Gastrocnemius medialis (tissue), 4 donors: ENCODE results near the gene GEMIN8.

Experiments
- CTCF ChIP-seq, 5 experiments: fragments of 450-650 bp in 3 of 5; fragments of 200-600 bp in 2 of 5; sonication (generic) in 2 of 5; IDR thresholded peaks in 4 of 5; conservative IDR thresholded peaks in 1 of 5; 1 replicate in 4 of 5; 2 replicates in 1 of 5; pipeline ENCODE4 v1.5.1; 2016 to 2019; ENCODE audit warnings: antibody characterized with exemption in 5 of 5, mild to moderate bottlenecking in 3 of 5, moderate library complexity in 3 of 5
- POLR2A ChIP-seq, 2 donors: fragments of 450-650 bp; IDR thresholded peaks; one replicate each; pipeline ENCODE4 v1.6.1; 2017; ENCODE audit warnings: antibody characterized with exemption in 2 of 2, mild to moderate bottlenecking in 2 of 2, moderate library complexity in 2 of 2

GRCh38 chrX:14029425-14030173 lies at the start of gene GEMIN8:
- TF ChIP-seq CTCF (IDR thresholded peaks at IDR 0.05 in 4 of 5, conservative IDR thresholded peaks at IDR 0.05 in 1 of 5) (no peak), POLR2A (IDR thresholded peaks at IDR 0.05) (peak; percentile 56 to 64)
